RCC 7860 (cell line): ENCODE data around the gene HSPE1.
"Not testable (repeated sequence)": the region's sequence is repeated elsewhere in the genome, so short reads cannot be mapped to it uniquely, and the experiment has no call there.

Experiments
- DNase-seq: peaks from one replicate; pipeline ENCODE4 v3.0.0-alpha.2; 2015; ENCODE audit warnings: low spot score
- FAIRE-seq: peaks from 2 replicates; lab custom pipeline; 2012; peaks lifted over from hg19 to GRCh38; lab: Jason Lieb, UNC

HSPE1 gene

GRCh38 chr2:197499594-197500502, at the start of gene HSPE1, which contains the start of gene HSPD1:
Gene HSPE1 (plus strand): TSS chr2:197500379. CDS start chr2:197500437, 58 bp downstream.
Gene HSPD1 (minus strand): TSS chr2:197499840. CDS start chr2:197498848, 992 bp downstream.
- DNase-seq (peak; percentile 98), FAIRE-seq (peak; percentile 61)

DNA sequence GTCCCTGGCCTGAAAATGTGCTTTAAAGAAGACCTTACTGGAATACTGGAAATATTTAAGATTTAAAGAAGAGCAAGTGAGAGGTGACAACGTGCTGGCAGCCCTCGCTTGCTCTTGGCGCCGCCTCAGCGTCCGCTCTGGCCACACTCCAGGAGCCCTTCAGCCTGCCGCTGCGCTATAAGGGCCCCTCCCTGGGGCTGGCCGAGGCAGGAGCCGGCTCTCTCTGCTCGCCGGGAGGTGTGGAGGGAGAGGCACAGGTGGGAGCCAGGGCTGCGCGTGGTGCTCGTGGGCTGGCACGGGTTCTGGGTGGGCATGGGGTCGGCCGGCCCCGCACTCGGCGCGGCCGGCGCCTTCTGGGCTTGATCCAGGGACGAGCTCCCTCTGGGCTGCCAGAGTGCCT, 49.7 kb upstream of the HSPE1 start:
- FAIRE-seq (no peak), DNase-seq (no peak)

DNA sequence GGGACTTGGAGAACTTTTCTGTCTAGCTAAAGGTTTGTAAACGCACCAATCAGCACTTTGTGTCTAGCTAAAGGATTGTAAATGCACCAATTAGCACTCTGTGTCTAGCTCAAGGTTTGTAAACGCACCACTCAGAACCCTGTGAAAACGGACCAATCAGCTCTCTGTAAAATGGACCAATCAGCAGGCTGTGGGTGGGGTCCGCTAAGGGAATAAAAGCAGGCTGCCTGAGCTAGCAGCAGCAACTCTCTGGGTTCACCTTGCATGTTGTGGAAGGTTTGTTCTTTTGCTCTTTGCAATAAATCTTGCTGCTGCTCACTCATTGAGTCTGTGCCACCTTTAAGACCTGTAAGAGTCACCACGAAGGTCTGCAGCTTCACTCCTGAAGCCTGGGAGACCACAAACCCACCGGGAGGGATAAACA, 49.2 kb upstream of the HSPE1 start:
- not testable (repeated sequence) for FAIRE-seq, DNase-seq

DNA sequence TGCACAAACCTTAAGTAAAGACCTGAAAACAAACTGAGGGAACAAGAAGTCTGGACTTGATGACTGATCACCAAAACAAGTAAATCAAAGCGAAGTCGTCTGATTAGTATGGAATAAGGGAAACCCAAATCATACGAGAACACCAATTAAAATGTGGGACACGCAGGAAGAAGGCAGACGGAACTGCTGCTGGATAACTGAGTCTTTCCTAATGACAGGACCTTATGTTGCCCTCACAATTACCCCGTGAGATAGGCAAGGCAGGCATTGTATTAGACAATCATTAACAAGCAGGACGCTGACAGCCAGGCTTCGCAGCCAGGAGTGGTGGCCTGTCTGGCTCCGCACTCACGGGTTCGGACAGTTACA, 47.4 kb upstream of the HSPE1 start:
- DNase-seq (no peak), FAIRE-seq (no peak)

DNA sequence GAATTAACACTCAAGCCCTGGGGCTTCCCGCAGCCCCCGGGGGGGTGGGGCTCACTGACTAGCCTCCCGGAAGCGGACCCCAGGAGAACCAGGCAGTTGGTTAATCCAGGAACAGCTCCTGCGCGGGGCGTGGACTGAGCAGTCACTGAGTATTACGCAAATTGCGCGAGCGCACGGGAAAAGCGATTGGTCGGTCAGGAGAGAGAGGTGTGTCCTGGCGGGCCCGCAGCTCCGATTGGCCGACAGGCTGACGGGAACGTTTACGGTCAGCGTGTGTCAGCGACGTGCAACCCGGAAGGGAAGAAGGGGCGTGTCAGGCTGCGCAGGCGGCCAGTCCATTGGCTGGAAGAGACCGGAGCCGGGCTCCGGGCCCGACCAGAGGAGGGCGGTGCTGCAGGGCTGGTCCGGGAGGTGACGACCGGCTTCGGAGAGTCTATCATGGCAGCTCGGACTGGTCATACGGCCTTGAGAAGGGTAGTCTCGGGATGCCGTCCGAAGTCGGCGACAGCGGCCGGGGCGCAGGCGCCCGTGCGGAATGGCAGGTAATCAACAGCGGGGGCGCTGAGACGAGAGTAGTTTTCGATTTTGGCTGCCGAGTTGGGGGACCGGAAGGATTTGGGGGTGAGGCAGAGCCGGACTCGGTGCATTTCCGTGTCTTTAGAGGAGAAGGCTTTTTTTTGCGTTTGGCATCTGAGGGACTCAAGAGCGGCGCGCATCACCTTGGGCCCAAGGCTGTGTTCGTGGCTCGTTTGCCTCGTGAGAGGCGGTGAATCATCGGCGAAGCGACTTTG, 46.9 kb upstream of the HSPE1 start, which contains the start of gene COQ10B:
Gene COQ10B (plus strand): TSS at position 430 of the 791 bp plus-strand sequence. CDS start 9 bp downstream, at position 439.
- DNase-seq, result peak; percentile 99
- FAIRE-seq, result peak; percentile 91

DNA sequence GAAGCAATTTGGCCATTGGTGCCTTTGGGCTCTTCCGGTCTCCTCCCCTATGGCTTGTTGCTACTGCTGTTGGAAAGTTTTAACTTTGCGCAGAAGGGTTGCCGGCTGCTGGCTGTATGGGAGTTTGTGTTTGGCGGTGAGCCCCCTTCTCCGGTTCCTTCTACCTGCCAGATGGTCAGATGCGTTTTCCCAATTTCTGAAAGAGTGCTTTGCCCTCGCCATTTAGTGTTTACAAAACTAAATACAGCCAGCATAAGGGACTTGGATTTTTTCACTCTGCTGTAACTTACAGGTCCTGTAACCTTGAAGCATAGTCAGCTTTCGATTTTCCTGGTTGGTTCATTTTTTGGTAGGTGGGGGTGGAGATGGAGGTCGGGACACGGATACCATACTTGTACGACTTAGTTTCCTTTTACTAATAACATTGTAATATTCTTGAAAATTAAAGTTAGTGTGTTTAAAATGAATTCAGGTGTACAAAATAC, 46.2 kb upstream of the HSPE1 start:
- FAIRE-seq, result peak; percentile 18
- peak; percentile 87 for DNase-seq

- DNase-seq (no peak), FAIRE-seq (no peak)
Measured at GRCh38 chr2:197454923-197455322, 45.3 kb upstream of the HSPE1 start.

DNA sequence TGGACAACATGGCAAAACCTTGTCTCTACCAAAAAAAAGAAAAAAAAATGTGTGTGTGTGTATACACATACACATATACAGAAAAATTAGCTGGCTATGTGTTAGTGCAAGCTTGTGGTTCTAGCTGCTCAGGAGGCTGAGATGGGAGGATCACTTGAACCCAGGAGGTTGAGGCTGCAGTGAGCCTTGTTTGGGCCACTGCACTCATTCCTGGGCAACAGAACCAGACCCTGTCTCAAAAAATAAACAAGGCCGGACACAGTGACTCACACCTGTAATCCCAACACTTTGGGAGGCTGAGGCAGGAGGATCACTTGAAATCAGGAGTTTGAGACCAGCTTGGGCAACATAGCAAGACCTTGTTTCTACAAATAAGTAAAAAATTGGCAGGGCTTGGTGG, 44.8 kb upstream of the HSPE1 start:
- no peak for FAIRE-seq
- DNase-seq, result no peak

GRCh38 chr2:197460649-197461048, 39.5 kb upstream of the HSPE1 start:
- DNase-seq, result no peak
- FAIRE-seq, result no peak

GRCh38 chr2:197461057-197461456, 39.1 kb upstream of the HSPE1 start:
- FAIRE-seq, result no peak
- no peak for DNase-seq

DNA sequence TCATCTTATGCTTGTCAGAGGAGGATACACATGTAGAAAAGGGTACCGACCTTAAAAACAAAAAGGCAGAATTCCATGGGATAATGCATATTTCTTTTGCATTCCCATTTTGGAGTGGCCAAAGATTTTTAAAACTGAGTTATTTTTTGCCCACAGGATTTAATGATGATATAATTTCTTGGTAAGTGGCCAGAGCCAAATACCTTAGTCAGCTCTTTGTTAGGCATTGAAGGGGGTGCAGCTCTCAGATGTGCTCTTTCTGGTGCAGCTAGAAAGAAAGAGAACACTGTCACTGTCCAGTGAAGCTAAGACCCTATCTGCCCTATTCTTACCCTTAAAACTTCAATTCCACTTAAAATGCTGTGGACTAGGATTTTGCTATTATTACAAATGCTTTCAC, 36.0 kb upstream of the HSPE1 start:
- DNase-seq, result no peak
- no peak for FAIRE-seq

- no peak for DNase-seq
- no peak for FAIRE-seq
Measured at GRCh38 chr2:197472166-197472565, 28.0 kb upstream of the HSPE1 start.

GRCh38 chr2:197477797-197478196, 22.4 kb upstream of the HSPE1 start:
- FAIRE-seq, result no peak

GRCh38 chr2:197480165-197481036, 19.8 kb upstream of the HSPE1 start:
- DNase-seq (no peak), FAIRE-seq (no peak)

More at GRCh38 chr2:197477797-197478196, 22.4 kb upstream of the HSPE1 start:
- DNase-seq, result no peak

- DNase-seq, FAIRE-seq: not testable (repeated sequence)
Measured at GRCh38 chr2:197484248-197484647, 15.9 kb upstream of the HSPE1 start.

DNA sequence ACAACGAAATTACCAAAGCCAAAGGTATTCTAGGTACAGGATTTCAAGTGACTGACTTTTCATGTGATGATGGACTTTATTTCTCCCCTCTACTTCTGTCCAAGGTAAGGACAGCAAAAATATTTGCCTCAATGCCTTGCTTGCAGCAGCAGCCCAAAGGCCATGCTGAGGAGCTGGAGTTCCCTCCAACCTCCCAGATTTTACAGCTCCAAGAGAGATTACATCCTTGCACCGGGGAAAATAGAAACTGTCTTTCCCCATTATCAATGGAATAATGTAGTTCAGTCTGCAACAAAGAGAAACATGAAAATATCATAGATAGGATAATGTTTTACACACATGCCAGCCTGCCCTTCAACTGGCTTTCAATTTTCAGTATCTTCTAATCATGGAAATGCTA, 14.0 kb upstream of the HSPE1 start:
- DNase-seq, result no peak
- no peak for FAIRE-seq

- no peak for FAIRE-seq
- DNase-seq, result no peak
Measured at GRCh38 chr2:197487385-197487784, 12.8 kb upstream of the HSPE1 start.

DNA sequence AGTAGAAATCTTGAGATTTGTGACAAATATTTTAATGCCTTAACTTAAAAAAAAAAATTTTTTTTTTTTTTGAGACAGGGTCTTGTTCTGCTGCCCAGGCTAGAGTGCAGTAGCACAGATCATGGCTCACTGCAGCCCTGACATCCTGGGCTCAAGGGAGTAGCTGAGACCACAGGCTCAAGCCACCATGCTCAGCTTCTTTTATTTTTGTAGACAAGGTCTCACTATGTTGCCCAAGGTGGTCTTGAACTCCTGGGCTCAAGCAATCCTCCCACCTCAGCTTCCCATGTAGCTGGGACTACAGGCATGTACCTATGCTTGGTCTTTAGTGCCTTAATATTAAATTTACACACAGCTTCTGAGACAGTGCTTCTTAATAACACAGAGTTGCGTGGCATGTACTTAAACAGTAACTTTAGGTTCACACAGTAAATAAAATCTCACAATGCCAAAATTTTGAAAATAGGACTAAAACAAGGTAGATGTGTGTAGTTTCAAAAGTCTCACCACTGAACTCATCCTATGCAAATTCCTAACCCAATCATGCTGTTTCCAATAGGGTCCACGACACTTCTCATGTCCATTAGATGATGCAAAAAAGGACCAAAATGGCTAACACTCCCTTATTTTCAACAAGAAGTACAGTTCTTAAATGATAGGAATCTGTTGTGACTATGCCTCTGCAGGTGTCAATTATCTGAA, 4.6 kb upstream of the HSPE1 start:
- DNase-seq (no peak), FAIRE-seq (no peak)

GRCh38 chr2:197496695-197497094, 3.5 kb upstream of the HSPE1 start:
- DNase-seq (no peak), FAIRE-seq (no peak)

DNA sequence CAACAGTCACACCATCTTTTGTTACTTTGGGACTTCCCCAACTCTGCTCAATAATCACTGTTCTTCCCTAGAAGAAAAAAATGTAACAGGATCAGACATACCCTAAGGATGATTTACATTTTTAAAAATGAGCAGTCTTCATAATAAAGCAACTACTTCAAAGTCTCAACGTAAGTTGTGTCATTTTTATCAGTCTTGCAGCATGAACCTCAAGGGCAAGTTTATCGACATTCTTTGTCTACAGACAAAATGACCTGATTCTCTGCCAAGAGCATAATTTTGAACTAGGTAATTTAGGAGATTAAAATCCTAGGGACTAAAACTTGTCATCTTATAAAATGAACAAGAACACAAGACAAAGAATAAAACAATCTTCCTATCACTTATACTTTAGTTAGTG, 2.9 kb upstream of the HSPE1 start:
- FAIRE-seq (no peak), DNase-seq (no peak)
